HG03159 (cell line): ENCODE measurements around the gene SLC26A2.

Experiments
- ATAC-seq: cut with Tn5 transposase; IDR thresholded peaks from one replicate; pipeline ENCODE4 v1.9.1; 2021; ENCODE audit warnings: mild to moderate bottlenecking, moderate library complexity; ENCODE audit not compliant: unreplicated experiment

The SLC26A2 gene

DNA sequence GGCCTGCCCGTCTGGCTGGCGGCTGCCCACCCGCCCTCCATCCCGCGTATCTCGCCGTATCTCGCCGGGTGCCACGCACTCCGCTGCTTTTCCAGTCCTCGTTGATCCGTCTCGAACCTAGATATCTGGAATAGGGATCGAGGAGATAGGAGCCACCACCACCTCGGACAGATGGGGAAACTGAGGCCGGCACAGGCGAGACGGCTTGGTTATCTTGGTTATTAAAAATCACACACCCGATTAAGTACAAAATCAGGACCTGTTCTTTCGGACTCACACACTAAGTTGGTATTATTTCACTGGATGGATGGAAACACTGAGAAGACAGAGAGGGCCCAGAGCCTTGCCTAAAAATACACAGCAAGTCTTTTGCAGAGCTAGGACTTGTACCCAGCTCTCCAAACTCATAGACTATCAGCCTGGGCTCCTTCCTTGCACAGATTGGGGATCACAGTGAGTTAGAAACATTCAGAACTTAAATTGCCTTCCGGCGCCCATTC, 678 bp downstream of the SLC26A2 start:
- no peak for ATAC-seq

DNA sequence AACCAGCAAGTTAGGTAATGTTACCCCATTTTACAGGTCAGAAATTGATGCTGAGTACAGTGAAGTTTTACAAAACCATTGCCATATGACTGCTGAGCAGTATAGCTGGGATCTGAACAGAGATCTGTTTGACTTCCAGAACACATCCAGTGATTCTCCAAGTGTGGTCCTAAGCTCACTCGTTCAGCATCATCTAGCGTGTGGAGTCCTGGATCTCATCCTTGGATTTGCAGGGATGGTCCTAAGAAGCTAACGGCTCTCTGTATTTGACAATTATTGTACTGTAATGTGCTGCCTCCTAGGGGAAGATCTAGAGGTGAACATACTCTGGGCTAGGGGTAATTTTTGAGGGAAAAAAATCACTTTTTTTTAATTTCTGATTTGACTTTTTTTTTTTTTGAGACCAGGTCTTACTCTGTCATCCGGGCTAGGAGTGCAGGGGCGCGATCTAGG, 1.4 kb downstream of the SLC26A2 start:
- no peak for ATAC-seq

DNA sequence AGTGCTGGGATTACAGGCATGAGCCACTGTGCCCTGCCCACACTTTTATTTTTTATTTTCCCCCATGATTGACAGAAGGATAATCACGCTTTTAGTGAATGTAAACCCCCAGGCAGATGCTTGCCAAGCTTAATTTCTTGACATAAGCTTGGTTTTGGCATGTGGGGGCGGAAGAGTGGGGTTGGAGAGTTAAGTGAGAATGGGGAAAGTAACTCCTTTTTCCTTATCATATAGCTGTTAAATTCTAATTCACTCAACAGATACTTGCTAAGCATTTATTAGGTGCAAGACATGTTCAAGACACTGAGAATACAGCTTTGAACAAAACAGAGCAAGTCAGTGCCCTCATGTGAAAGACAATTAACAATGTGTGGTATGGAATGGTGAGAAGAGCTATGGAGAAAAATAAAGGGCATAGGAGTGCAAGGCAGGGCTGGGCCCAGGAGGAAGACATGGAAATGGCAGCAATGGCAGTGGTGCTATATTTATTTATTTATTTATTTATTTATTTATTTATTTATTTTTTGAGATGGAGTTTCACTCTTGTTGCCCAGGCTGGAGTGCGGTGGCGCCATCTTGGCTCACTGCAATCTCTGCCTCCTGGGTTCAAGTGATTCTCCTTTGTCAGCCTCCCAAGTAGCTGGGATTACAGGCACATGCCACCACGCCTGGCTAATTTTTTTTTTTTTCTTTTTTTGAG, 2.2 kb downstream of the SLC26A2 start:
- ATAC-seq, result no peak

DNA sequence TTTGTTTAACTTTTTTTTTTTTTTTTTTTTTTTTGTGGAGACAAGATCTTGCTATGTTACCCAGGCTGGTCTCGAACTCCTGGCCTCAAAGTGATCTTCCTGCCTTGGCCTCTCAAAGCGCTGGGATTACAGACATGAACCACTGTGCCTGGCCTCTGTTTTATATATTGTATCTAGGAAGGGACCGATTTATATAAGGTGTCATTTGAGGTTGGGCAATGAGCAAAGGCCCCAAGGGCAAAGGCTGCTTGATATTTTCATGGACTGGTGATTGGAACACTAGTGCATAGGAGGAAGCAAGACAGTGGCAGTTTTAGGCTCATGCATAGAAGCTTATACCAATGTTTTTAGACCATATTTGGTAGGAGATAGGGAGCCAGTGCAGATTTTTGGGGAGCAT, 3.2 kb downstream of the SLC26A2 start:
- no peak for ATAC-seq

DNA sequence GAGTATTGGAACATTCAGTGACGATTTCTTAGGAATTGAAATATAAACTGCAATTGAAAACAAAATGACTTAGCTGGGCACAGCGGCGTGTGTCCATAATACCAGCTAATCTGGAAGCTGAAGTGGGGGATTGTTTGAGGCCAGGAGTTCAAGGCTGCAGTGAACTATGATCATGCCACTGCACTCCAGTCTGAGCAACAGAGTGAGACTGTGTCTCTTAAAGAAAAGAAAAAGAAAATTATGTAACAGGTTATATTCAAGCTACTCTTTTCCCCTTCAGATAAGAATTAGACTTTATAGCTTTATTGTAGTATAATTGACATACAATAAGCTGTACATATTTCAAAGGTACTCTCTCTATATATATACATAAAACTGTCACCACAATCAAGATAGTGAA, 6.4 kb downstream of the SLC26A2 start:
- no peak for ATAC-seq

DNA sequence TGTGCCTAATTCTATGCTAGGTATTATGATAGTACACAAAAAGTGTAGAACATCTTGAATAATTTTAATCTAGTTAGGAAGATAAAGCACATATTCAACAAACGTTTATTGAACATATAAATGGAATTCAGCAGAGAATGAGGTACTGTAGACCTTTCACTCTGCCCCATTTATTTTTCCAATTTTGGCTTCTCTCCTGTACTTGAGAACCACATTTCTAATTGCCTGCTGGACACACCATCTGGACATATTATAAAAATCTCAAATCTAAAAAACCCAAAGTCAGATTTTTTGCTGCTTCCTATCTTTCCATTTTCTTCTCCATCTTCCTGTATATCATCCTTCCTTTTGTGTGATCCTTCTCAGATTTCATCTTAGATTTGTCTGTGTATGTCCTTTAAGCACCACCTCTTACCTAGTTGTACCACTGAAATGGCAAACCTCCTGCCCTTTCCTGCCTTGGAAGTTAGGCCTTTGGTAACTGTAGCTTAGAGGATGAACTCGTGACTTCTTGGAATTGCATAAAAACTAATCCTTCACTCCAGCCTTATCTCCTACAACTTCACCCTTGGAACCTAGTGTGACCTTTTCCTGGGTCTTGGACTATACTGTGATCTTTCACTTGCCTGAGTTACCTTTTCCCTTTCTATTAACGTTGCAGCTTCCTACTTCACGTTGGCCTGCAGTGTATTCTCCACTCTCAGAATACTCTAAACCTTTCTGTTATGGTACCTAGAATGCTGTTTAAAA, 8.8 kb downstream of the SLC26A2 start:
- no peak for ATAC-seq

DNA sequence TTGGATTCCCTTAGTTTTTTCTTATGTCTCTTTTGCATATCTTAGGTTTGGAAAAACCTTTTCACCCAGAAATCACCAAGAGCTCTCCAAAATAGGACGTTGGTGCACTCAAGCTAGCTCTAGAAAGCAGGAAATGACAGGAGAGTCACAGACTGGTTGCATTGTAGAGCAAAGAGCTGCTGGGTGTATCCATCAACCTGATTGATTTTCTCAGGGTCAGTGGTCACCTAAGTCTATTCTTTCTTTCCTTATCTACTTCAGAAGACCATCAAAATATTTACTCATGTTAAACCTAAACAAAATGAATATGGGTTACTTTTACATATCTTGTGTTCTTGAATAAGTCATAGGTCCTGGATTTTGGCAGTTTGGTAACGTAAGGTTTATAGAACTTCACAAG, 14.9 kb downstream of the SLC26A2 start:
- no peak for ATAC-seq

DNA sequence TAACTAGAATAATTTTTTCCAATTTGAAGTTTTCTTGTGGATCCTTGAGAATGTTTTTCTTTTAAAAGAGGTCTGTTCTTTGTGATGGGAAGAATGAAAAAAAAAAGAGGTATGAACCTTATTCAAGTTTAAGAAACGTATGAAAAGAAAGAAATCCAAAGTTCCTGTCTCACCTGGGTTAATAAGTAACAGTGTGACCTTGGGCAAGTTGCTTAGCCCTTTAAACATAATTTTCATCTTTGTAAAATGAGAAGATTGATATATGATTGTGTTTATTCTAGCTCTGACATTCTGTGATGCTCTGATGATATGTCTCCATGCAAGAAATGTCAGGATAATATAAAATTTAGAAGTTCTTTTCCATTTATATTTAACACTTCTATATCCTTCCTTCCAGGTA, 19.3 kb downstream of the SLC26A2 start:
- ATAC-seq, result no peak

DNA sequence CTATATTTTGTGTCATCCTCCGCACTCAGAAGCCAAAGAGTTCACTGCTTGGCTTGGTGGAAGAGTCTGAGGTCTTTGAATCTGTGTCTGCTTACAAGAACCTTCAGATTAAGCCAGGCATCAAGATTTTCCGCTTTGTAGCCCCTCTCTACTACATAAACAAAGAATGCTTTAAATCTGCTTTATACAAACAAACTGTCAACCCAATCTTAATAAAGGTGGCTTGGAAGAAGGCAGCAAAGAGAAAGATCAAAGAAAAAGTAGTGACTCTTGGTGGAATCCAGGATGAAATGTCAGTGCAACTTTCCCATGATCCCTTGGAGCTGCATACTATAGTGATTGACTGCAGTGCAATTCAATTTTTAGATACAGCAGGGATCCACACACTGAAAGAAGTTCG, 20.6 kb downstream of the SLC26A2 start:
- ATAC-seq, result no peak

DNA sequence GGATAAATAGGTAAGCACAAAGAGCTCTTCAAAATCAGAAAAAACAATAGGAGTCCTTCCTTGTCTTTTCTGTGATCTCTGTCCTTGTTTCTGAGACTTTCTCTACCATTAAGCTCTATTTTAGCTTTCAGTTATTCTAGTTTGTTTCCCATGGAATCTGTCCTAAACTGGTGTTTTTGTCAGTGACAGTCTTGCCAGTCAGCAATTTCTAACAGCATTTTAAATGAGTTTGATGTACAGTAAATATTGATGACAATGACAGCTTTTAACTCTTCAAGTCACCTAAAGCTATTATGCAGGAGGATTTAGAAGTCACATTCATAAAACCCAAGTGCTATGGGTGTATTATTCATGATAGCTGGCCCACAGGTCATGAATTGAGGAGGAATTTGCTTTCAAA, 21.9 kb downstream of the SLC26A2 start:
- no peak for ATAC-seq

DNA sequence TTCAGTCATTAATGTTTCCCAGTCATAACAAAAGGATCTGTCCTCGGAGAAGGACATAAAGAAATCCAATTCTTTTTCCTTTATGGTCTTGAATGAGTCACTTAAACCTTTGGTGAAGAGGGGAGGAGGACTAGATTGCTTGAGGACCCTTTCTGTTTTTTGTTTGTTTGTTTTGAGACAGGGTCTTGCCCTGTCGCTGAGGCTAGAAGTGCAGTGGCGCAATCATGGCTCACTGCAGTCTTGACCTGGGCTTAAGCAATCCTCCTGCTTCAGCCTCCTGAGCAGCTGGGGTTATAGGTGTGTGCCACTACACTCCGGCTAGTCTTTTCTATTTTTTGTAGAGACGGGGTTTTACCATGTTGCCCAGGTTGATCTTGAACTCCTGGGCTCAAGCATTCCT, 27.6 kb downstream of the SLC26A2 start:
- no peak for ATAC-seq

DNA sequence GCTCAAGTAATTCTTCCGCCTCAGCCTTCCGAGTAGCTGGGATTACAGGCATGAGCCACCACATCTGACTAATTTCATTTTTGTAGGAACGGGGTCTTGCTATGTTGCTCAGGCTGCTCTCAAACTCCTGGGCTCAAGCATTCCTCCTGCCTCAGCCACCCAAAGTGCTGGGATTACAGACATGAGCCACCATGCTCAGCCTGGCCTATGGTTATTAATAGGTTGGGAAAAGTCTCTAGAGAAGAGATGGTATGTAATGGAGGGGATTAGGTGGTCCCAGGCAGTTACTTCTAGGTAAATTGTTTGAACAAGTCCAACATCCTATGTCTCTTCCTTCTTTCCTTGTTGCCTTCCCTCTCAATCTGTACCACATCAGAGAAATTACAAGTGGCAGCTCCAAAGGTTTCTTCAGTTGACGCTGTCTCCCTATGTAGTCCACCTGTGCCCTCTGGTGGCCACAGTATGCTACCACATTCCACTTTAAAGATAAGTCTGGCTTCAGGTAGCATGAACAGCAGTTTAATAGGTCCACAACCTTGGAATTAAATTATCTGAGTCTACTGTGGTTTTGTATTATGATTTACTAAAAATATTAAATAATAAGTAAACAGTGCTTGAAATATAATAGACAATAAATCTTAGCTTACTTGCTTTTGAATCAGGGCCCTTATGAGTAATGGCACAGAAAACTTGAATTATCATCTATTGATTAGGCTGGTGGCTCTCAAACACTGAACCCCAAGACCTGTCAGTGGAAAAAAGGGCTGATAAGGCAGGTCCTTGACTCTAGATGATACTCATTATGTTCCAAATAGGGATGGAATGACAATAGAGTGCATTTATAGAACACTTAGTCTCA, 30.2 kb downstream of the SLC26A2 start:
- ATAC-seq, result no peak

DNA sequence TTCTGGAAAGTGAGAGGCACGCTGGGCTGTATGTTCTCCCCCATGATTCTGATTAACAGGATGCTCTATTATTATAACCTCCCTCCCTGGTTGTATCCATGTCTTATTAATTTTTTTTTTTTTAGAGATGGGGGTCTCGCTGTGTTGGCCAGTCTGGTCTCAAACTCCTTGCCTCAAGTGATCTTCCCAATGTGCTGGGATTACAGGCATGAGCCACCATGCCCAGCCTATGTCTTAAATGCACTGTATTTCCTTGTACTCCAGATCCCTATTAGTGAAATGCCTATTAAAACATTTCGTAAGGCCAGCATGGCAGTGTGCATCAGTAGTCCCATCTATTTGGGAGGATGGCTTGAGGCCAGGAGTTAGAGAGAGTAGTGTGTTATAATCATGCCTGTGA, 32.9 kb downstream of the SLC26A2 start:
- ATAC-seq, result no peak

DNA sequence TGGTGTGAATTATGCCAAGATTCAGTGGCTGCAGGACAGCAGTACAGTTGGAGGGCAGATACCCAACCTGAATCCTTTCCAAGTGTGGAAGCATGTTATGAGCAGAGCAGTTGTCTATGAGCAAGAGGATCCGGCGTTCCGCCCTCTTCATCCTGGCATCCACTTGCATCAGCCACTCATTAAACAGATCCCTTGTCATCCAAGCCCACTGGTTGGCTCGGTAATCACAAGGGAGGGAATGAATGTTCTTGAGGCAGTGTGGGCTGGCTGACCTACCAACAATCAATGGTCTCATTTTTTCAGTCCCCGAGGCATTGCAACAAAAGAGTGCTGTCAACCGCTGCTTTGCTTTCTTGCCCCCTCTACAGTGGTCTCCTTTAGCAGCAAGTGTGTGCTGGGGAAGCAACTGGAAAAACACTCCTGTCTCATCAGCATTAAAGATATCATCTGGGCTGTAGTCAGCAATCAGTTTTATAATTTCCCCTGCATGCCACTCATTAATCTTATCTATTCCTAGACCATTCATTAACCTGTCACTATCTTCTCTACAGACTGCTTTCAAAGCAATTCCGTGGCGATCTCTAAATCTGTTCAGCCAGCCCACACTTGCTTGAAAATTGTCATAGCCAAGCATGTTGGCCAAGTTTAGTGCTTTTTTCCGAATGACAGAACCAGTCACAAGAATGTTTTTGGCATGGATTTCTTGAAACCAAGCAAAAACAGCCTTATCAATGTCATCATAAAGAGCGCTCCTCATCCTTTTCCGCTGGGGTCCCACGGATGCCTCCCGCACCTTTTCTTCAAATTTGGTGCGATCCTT, 35.0 kb downstream of the SLC26A2 start:
- no peak for ATAC-seq

DNA sequence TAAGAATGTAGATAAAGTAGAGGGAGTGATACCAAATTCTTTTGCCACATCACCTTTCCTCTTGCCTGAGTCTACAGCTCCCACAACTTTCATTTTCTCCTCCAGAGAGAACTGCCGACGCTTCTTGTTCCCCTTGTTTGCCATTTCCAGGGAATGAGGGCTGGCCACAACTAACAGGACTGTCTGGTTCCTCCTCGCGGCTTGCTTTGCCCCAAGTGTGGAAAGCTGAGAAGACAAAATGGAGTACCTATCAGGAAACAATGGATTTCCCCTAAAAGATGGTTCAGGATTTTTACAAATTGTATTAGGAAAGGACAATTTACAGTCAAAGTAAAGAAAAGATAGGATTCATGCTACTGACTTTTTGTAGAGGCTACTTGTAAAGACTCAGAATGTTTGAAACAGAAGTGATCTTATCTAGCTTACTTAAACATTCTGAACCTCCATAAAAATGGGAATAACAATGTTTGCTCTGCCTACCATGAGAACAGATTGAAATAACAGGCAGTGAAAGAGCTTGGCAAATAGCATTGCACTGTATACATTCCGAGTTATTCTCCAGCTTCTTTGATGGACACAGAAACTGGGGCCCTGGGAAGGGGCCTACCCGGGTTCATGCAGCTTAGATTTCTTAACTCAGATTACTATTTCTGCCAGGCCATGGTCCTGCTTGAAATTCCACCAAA, 35.8 kb downstream of the SLC26A2 start:
- no peak for ATAC-seq

DNA sequence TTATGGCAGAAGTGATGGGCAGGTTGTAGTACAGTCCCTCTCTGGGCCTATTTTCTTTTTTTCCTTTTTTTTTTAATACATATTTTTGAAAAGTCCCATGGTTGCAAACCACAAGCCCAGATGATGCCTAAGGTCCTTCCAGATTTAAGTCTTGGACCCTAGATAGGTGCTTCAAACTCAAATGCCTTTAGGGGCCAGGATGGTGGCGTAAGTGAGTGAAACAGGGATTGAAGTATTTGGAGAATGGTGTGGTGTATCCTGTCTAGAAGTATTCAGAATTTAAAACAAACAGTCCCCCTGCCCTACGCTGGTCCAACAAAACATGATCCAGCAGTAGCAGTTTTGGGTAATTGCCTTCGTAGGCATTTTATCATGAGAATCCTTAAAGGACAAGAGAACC, 37.7 kb downstream of the SLC26A2 start:
- no peak for ATAC-seq

DNA sequence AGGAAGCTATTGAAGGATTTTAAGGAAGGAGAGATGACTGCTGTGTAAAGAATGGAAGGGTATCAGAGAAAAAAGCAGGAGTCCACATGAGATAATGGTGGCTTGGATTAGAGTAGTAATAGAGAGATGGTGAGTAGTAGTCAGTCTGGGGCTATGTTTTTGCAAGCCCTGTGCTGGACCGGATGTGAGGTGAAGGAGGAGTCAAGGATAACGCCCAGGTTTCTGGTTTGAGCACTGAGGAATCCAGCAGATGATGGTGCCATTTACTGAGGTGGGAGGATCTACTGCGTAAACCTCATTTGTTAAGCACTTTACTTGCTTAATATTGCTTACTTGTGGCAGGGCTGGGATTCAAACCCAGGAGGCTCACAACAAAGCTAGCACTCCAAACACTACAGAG, 38.8 kb downstream of the SLC26A2 start:
- no peak for ATAC-seq

DNA sequence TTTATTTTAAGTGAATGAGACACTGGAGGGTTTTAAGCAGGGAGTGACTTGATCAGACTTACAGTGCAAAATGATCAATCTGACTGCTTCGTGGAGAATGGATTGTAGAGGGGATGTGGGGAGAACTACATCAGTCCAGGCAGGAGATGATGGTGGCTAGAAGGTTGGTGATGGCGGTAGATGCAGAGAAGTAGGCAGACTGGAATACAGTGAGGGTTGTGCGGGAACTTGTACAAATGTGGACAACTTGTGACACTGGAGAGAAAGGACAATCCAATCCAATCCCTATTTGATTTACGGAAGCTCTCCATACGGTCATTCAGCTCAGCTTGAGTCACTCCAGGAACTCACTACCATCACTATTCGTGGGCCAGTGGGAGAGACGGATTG, 39.3 kb downstream of the SLC26A2 start:
- no peak for ATAC-seq

DNA sequence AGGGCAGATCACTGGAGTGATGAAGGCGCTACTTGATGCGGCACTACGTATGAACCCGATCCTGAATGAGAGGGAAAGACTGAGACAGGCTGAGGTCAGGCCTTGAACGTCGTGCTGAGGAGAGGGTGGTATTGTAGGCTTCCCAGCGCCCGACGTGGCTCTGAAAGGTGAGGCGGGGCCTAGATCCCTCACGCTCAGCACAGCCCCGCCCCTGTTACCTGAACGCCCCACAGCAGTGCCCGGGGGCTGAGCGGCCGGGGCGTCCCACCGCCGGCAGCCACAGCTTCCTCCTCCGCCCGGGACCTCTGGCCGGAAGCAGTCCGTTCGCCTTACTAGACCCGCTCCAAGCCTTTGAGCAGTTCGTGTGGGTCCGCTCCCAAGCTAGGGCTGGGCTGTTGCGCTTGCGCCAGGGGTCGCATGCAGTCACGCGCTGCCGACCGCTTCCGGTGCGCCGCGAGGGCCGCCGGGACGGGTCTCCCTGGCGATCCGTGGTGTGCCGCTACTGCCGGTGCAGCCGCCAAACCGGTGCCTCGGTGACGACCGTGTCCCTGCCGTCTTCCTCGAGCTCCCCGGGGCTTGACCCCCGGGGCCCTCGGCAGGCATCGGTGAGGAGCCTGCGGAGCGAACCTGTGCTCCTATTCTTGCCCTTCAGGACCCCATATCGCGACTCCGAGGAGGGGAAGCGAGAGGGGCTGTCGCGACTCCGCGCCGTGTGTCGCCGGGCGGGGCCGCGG, 39.9 kb downstream of the SLC26A2 start, which contains the start of the genes HMGXB3 and TIGD6:
Gene HMGXB3 (plus strand): TSS at position 484 of the 734 bp plus-strand sequence. CDS start 4,114 bp downstream, outside the sequence.
Gene TIGD6 (minus strand): TSS at position 399 of the 734 bp plus-strand sequence. CDS start 4,306 bp downstream, outside the sequence.
- peak; percentile 90 for ATAC-seq
